HL-60/S4 treated with retinoic acid at 250 ng/mL for 4 days and 3 days (cell line): ENCODE data around the gene FBXW11.

Experiments used
- in situ Hi-C: fragments of 300-500 bp; cut with MboI; formaldehyde crosslinking; loops from 2 replicates; pipeline ENCODE4 v1.7.0; 2022; ENCODE audit warnings: low sequenced_read_pairs

Gene FBXW11

DNA sequence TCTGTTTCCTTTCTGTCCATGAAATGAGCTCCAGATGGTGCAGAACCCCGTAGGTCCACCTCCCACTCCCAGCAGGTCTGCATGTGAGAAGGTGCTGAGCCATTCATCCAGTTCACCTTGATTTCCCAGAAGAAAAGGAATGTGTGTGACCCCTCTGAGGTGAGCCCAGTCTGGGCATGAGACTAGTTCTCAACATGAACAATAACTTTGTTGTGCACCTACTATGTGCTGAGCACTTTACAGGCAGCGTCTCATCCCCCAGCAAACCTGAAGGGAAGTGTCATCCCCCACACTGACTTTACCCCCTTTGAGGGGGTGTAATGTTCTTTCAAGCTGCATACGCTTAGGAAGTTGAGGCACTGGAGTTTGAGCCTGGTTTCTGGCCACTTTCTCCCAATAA is 159.4 kb downstream of the FBXW11 start:
- in situ Hi-C loops = no loop called here

DNA sequence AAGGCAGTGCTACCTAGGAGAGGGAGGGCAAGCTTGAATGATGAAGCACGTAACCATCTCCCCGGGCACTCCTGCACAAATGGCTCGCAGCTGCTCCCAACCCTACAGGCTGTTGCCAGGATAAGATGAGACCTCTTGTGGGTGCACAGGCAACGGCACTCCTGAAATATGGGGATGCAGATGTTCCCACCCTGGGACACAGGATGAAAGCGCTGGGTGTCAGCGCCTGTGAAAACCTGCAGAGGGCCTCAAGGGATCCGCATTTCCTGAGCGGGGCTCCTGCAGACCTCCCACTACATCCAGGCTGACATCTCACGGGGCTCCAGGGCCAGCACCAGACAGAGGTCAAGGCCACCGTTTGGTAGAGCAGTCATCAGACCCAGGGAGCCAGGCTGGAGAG is 160.1 kb downstream of the FBXW11 start:
- in situ Hi-C loops = no loop called here

DNA sequence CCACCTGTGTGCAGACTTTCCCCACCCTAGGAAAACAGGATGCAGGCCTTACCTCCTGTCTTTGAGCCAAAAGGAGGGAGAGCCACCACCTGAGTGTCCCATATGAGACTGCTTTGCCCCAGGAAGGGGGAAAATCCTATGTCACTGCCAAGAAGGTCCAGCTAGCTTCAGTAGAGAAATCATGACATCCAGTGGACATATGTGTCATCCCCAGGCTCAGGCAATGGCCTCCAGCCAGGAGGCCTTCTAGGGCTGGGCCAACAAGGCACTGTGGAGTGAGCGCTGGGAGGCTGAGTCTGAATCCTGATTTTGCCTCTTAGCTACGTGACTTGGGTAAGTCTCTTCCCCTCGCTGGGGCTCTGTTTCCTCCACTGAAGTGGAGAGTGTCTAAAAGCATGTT is 160.6 kb downstream of the FBXW11 start:
- in situ Hi-C loops = no loop called here

DNA sequence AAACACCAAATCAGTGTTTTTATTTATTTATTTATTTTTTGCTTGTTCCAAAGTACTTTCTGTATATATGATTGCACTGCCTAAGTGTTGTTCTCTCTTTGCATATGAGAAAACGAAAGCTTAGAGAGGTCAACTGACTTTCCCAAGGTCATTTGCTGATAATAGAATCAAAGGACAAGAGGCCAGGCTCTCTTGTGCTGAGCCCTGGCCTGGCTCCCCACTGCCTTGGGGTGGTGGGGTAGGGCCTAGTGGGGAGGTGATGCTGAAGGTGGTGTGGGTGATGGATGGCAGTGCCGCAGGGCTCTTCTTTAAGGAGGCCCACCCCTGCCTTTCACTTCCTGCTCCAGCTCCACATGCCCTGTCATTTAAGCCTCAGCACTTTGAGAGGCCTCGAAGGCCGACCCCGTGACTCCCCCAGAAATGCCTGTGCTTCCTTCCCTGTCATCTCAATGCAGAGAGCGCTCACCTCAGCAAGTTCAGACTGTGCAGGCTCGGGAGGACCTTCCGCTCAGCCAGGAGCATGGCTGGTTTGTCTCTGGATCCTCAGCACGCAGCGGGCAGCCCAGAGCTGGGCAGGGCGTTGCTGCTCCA is 161.3 kb downstream of the FBXW11 start:
- in situ Hi-C loops = no loop called here

DNA sequence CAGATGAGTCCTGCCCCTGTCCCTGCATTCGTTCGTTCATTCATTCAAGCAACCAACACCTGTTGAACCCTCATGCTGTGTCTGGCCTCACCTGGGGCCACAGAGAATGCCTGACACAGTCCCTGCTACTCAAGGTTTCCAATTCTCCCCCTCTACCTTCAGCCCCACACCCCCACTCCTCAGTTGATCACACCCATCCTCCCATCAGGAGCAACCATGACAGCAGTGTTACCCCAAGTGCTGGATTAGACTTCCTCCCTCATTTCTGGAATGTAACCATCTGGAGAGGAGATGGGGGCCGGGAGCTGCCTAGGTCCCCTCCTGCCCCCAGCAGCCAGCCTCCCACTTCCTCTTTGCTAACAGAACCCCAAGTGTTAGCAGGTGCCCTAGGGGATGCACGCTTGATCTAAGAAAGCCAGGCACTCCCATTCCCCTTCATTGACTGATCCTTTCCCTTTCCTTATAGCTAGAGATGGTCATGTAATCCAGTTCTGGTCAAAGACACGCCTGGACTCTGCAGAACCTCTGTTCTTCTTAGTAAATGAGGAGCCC is 163.6 kb downstream of the FBXW11 start:
- in situ Hi-C loops = no loop called here

DNA sequence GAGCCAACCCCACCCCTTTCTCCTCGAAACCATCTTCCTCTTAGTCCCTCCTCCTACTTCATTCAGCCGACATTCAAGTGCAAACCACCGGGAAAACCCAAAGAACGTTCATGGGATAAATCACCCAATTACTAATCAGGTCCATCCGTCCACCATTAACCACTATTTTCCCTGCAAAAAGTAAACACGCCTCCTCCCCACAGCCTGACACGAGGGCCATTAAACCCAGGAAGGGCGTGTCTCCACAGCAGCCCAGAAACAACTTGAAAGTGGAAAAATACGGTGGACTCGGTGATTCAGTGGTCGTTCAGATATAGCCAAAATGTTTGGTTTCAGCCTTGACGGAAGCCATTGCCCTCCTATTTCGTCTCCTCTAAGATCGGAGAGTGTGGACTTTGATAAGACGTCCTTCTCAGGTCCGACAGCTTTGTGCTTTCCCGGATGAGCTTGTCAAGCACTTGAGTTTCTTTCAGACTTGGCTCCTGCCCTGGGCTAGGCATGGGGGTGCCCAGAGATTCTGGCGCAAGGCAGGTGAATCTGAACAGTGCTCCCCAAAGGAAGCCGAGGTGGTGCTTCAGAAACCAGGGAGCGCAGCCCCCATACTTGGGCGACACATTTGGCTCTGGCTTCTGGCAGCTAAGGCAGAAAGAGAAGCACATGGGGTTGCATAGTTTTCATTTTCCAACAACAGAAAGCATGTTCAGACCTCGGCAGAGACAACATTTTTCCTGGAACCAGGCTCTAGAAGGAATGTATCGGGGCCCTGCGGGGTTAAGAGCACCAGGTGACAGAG is 164.3 kb downstream of the FBXW11 start:
- in situ Hi-C loops = no loop called here

DNA sequence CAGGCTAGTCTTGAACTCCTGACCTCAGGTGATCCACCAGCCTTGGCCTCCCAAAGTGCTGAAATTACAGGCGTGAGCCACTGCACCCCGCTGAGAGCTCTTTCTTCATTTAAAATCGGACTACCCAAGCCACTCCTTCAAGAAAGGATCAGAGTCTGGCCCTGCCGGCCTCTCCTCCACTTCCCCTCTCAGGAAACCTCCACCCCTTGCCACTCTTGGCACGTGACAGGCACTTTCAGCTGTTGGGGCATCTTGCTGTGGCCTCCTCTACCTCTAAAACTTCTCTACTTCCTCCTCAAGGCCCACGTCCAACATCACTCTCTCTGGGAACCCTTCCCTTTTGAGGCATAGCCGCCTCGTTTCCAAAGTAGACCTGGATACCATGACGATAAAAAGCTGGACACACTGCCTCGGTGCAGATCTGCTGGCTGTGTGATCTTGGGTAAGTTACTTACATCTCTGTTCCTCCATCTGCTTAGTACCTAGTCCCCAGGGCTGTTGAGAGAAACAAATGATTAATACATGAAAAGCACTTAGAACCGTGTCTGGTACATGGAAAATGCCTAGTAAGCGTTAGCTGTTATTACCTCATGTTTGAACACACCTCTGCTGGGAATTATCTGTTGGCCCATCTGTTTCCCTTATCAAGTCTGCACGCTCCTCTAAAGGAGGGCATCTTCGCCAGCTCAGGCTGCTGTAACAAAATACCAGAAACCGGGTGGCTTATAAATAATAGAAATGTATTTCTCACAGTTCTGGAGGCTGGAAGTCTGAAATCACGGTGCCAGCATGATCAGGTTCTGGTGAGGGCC is 165.5 kb downstream of the FBXW11 start:
- in situ Hi-C loops = no loop called here

DNA sequence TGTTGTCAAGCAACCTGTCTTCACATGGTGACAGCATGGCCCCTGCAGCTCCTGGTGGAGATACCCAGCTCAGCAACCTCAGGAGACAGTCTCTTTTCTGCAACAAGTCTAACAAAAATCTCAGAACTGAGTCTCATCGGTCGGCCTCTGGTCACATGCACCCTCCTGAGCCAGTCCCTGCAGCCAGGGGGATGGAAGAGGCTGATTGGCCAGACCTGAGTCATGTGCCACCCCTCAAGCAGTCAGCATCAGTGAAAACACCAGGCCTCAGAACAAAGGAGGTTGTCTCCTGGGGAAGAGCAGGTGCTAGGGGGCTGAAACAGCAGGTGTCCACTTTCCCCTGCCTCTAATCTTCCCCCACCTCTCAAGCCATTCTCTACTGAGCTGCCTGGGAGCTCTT is 166.4 kb downstream of the FBXW11 start:
- in situ Hi-C loops = no loop called here

DNA sequence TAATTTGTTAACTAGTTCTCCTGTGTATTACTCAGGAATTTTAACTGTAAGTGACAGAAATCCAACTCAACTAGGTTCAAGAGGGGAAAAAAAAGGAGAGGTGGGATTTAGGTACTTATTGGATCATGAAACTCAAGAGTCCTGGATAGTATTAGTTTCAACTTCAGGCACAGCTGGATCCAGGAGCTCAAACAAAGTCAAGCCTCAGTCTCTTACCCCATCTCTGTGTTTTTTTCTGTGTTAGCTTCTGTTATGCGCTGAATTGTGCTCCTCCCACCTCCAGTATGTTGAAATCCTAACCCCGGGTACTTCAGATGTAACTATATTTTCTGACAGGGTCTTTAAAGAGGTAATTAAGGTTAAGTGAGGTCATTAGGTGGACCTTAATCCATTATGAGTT is 167.3 kb downstream of the FBXW11 start:
- in situ Hi-C loops = no loop called here

DNA sequence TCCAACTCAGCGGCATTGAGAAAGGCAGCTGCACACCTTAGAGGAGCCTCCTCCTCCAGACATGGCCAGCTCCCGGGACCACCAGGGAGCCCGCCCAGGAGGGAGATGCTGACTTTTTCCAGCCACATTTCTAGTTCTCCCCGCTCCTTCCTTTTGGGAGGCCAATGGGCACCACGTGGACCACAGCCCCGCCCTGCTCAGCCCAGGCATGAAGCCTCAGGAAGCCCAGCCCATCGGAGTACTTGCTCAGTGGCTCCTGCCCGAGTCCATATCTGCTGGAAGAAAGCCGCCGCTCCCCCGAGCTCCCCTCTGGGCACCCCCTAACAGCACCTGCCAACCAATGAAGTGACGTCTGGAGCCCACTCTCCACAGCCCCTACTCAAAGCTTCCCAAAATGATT is 168.4 kb downstream of the FBXW11 start:
- in situ Hi-C loops = no loop called here

DNA sequence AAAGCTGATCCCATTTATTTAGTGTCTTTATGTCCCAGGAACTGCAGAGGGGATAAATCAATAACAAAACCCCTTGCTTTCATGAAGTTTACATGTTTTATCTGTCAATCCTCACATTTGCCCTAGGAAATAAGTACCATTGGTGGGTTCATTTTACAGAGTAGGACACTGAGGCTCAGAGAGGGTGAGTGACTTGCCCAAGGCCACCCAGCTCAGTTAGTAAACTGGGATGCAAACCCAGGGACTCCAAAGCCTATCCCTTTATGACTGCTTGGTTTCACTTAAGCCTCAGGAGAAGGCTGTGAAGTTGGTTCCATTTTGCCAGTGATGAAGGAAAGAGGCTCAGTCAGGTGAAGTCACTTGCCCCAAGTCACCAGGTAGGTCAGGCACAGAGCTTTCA is 168.9 kb downstream of the FBXW11 start:
- in situ Hi-C loops = no loop called here

DNA sequence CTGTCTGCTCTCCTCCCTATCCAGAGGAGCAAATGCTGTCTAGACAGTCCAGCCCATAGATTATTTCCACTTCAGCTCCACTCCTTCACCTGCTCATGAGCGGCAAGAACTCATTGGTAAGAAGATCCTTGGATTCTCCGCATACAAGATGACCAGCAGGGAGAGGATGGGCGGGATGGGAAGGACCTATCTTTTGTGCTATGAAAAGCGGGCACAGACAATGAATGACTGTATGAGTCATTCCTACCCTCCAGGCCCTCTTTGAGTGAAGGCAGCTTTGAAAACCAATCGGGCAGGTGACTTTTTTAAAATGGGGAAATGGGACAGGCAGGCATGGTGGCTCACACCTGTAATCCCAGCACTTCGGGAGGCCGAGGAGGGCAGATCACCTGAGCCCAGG is 171.4 kb downstream of the FBXW11 start:
- in situ Hi-C loops = no loop called here

DNA sequence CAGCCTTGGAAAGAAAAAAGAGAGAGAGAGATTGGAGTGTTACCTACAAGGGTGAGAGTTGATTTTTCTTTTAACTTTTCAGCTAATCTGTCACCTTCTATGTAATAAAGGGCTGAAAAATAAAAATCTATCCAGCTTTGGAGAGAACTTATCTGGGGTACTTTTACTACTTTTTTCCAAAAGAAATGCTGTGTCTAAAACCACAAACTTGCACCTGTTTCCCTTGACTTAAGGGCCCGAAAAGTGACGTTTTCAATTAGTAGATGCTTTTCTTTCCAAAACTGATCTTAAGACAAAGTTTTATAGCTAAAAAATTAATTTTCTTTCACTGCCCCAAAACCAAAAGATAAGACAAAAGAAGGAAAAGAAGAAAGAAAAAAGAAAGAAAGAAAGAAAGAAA is 172.0 kb downstream of the FBXW11 start:
- in situ Hi-C loops = no loop called here

DNA sequence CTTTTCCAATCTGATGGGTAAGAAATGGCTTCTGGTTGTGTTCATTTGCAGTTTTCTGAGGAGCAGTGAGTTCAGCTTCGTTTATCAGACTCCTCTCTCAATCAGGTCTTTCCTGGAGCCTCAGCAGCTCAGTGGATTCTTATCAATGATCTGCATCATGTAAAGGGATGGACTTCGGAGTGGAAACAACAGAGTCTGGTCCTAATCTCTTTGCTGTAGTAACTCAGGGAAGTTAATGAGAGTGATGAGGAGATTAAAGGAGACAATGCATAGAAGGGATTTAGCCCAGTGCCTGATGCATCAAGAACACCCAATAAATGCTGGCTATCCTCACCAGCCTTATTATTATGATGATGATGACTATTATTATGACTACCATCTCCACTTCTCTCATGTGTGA is 173.7 kb downstream of the FBXW11 start:
- in situ Hi-C loops = no loop called here

DNA sequence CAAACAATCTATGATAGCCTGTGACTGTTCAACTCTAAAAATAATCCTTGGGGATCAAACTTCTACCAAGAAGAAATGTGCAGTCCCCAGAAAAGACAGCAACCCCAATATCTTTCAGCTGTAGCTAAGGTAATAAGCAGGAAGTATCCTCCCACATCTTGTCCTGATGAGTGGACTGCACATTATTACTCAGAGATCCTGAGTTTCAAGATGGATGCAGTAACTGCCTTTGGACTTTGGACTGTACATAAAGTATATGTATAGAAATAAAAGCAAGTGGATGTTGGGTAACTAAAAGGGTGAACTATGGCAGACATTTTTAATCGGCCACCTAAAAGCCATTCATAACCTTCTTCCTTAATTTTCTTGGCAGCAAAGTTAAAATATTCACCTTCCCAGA is 175.8 kb downstream of the FBXW11 start:
- in situ Hi-C loops = no loop called here

DNA sequence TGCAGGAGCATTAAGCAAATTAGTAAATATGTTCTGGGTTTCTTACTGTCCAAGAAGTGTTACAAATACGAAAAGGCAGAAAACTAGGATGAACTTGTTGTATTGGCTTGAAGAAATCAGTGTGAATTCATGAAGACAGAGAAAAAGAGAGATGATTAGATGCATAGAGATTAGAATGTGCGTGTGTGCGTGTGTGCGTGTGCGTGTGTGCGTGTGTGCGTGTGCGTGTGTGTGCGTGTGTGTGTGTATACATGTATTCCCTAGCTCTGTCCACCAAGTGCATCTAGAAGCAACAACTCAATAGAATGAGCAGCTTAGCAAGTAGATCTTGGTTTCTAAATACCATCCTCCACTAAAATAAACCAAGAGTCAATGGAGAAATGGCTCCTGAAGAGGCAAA is 179.3 kb downstream of the FBXW11 start:
- in situ Hi-C loops = no loop called here

DNA sequence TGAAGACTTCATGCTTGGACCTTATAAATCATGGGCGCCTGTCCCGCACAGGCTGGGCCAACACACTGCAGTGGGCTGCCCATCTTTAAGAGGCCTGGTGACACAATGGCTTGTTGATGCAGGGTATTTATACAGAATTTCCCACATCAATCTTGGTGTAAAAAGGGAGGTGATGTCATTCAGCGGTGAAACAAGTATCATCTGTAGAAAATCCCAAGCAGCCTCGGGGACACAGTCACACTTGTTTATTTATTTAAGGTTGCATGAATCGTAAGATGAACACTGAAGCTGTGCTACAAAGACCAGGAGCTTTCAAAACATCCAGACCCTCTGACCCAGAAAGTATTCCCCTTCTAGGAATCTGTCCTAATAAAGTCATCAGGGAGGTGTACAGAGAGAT is 180.3 kb downstream of the FBXW11 start:
- in situ Hi-C loops = no loop called here

DNA sequence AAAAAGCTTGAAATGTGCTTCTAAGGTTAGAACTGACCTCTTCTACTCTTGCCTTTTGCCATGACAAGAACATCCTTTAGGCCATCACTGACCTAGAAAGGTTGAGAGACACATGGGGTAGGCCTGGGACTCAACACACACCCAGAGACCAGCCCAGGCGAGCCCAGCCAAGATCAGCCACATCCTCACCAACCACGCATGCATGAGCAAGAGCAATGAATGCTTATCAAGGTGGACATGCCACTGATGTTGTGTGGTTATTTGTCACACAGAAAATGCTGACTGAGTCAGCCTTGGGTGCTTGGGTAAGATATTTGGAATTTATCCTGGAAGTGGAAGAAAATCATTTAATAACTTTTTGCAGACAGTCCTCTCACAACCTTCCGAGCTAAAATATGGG is 181.4 kb downstream of the FBXW11 start:
- in situ Hi-C loops = no loop called here

DNA sequence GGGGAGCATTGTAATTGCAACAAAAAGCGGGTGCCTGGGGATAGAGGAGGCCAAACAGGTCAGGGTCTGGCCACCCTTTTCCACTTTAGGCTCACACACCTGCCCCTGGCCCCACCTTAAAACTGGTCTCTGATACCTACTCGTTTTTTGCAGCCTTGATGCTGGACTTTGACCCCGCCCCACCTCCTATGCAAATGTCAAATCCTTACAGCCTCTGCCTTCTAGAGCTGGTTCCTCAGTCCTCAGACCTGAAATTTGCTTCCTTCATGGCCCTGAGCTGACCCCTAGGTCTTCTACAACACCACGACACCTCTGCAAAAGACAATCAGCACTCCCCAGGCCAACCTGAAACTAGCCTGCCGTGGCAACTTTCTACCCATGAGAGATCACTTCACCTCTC is 183.2 kb downstream of the FBXW11 start:
- in situ Hi-C loops = no loop called here

DNA sequence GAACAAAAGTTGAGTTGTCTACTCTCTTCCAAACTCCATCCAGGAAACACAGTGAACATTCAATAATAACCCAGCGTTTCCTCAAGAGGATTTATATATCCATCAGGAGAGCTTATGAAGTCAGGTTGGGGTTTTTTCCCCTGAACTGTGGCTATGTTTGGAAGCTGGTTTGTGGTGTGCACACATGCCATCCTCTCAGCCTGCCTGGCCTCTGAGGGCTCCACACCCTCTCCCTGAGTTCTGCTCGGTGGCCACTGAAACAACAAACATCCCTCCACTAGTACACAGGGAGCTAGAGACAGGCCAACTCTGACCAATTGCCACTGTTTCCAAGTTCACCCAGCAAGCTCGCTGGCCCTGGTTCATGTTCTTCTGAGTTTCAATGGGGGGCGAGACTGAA is 185.2 kb downstream of the FBXW11 start:
- in situ Hi-C loops = no loop called here

DNA sequence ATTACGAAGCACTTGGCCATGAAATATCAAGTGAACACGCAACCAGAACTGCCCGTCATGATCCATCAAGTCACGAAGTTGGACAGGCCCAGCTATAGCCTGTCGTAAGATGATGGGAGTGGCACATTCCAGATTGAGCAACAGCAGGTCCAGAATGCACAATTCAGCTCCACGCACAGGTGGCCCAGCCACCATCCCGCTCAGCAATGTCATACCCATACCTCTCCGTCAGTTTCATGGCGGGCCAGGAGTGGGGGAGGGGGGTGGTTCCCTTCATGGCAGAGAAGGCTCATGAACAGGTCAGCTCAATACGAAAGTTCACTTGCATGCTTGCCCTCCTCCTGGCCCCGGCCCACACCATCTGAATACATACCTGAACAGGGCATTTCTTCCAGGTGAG is 185.9 kb downstream of the FBXW11 start:
- in situ Hi-C loops = no loop called here

DNA sequence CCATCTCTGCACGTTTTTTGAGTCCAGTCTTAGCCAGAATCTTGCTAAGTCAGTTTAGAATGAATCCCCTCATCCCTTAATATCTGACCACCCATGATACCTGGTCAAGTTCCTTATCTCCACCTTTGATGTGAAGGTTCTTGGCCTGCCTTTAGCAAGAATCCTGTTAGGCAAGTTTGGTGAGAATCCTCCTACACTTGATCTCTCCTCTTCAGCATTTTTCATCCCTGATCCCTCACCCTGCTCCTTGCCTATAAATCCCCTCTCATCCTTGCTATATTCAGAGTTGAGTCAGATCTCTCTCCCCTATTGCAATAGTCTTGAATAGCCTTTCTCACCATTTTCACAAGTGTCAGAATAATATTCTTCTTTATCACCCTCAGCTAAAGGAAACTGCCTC is 189.8 kb downstream of the FBXW11 start:
- in situ Hi-C loops = no loop called here
